ENCODE results near the gene DAG1.

DNA sequence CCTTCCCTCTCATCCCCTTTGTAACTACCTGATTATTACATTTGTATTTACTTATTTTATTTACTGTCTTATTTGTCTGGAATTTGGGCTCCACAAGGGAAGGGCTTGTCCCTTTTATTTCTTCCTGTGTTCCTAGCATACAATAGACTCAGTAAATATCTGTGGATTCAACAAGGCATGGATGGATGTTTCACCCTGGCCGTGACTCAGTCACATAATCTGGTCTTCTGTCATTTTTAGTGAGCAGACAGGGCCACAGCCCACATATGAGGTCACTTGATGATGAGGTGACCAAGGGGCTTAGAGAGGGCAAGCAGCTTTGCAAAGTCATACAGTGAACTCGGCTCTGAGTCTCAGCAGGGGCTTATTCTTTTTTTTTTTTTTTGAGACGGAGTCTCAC is 7.8 kb upstream of the DAG1 start:
- TF ChIP-seq, protein P1, sequence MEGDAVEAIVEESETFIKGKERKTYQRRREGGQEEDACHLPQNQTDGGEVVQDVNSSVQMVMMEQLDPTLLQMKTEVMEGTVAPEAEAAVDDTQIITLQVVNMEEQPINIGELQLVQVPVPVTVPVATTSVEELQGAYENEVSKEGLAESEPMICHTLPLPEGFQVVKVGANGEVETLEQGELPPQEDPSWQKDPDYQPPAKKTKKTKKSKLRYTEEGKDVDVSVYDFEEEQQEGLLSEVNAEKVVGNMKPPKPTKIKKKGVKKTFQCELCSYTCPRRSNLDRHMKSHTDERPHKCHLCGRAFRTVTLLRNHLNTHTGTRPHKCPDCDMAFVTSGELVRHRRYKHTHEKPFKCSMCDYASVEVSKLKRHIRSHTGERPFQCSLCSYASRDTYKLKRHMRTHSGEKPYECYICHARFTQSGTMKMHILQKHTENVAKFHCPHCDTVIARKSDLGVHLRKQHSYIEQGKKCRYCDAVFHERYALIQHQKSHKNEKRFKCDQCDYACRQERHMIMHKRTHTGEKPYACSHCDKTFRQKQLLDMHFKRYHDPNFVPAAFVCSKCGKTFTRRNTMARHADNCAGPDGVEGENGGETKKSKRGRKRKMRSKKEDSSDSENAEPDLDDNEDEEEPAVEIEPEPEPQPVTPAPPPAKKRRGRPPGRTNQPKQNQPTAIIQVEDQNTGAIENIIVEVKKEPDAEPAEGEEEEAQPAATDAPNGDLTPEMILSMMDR (IDR thresholded peaks at IDR 0.05 in 2 of 3, conservative IDR thresholded peaks at IDR 0.05 in 1 of 3; ENCODE audit: borderline replicate concordance in 1 of 3, insufficient read depth in 1 of 3, low read depth in 2 of 3, low read length in 2 of 3) = no peak
- TF ChIP-seq YY1 (IDR thresholded peaks at IDR 0.05; ENCODE audit: extremely low read depth, insufficient replicate concordance, low read depth, low read length) (no peak), ZNF274 (IDR thresholded peaks at IDR 0.05; ENCODE audit: low read depth, low read length) (no peak), POLR2A (IDR thresholded peaks at IDR 0.05; ENCODE audit: borderline replicate concordance, extremely low read depth, insufficient read depth, insufficient read length) (no peak), SIN3A (IDR thresholded peaks at IDR 0.05; ENCODE audit: low read depth) (no peak), CBX3 (IDR thresholded peaks at IDR 0.05; ENCODE audit: low read depth) (no peak)
- TF ChIP-seq, protein P2, sequence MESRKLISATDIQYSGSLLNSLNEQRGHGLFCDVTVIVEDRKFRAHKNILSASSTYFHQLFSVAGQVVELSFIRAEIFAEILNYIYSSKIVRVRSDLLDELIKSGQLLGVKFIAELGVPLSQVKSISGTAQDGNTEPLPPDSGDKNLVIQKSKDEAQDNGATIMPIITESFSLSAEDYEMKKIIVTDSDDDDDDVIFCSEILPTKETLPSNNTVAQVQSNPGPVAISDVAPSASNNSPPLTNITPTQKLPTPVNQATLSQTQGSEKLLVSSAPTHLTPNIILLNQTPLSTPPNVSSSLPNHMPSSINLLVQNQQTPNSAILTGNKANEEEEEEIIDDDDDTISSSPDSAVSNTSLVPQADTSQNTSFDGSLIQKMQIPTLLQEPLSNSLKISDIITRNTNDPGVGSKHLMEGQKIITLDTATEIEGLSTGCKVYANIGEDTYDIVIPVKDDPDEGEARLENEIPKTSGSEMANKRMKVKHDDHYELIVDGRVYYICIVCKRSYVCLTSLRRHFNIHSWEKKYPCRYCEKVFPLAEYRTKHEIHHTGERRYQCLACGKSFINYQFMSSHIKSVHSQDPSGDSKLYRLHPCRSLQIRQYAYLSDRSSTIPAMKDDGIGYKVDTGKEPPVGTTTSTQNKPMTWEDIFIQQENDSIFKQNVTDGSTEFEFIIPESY (IDR thresholded peaks at IDR 0.05; ENCODE audit: extremely low read depth, insufficient replicate concordance, low read length) = no peak

Data from HCT116 (cell line).